K562 (cell line): ENCODE results near the gene TIAM1. TPM values are rescaled to one million over a fixed set of nuclear protein-coding genes. Genes with fewer than 3 reads are reported as not detected.

Experiments
- ATAC-seq: fragments of 200-7000 bp; cut with Tn5 transposase; 3 replicates; pipeline ENCODE4 v1.9.1; 2020; ENCODE audit warnings: moderate library complexity
- BruUV-seq: library from RNA; stranded (reverse); fragments of 400-500 nt; replicated peaks from 2 replicates; lab custom pipeline; 2021; lab: Mats Ljungman, UMichigan
- CTCF ChIA-PET: fragments of 300-600 bp; formaldehyde crosslinking; extraction: SDS; loops from one replicate; lab custom pipeline; 2021; ENCODE audit warnings: low intra/inter-chr PET ratio; lab: Yijun Ruan, JAX
- POLR2A ChIA-PET: fragments of 300-600, 350-650 bp; sonication (Branson Sonifier 250); formaldehyde crosslinking; extraction: SDS; loops from one replicate; lab custom pipeline; 2021; ENCODE audit warnings: antibody characterized with exemption, inconsistent platforms; lab: Yijun Ruan, JAX
- DNase-seq, 4 experiments: peaks; one replicate each; pipeline versions ENCODE4 v3.0.0 to v3.0.0-alpha.2; 2011 to 2018; ENCODE audit warnings: low spot score in 3 of 4, mixed read lengths in 3 of 4; ENCODE audit errors: extremely low read depth in 1 of 4
- FAIRE-seq: peaks from 2 replicates; lab custom pipeline; 2011; peaks lifted over from hg19 to GRCh38; lab: Jason Lieb, UNC
- H2AFZ ChIP-seq: 2 replicates; pipeline ENCODE4 v1.6.0; 2011; ENCODE audit warnings: low read depth, low read length, control low read depth, inconsistent platforms
- H3K27ac ChIP-seq: fragments of 200-600 bp; 3 replicates; pipeline ENCODE4 v1.8.0; 2011; ENCODE audit warnings: low read depth, mild to moderate bottlenecking, control low read depth, inconsistent platforms, low read length, moderate library complexity, mixed read lengths; ENCODE audit errors: extremely low read depth
- H3K27me3 ChIP-seq, 2 experiments: fragments of 300-600 bp in 1 of 2; 2 replicates in 1 of 2; 3 replicates in 1 of 2; pipeline versions ENCODE4 v1.6.0 to v1.8.0; 2011; ENCODE audit warnings: inconsistent platforms in 2 of 2, low read length in 2 of 2, mild to moderate bottlenecking in 1 of 2, mixed read lengths in 1 of 2, moderate library complexity in 1 of 2; ENCODE audit not compliant: control insufficient read depth in 2 of 2, insufficient read depth in 2 of 2
- H3K36me3 ChIP-seq: fragments of 300-600 bp; 3 replicates; pipeline ENCODE4 v1.8.0; 2011; ENCODE audit warnings: mild to moderate bottlenecking, low read length, inconsistent platforms; ENCODE audit not compliant: control insufficient read depth, insufficient read depth
- H3K4me1 ChIP-seq, 2 experiments: fragments of 200-600 bp in 1 of 2; replicated peaks in 1 of 2; 2 replicates in 1 of 2; 3 replicates in 1 of 2; pipeline versions ENCODE4 v1.5.1 to v1.8.0; 2011; ENCODE audit warnings: inconsistent platforms in 2 of 2, low read length in 2 of 2, mild to moderate bottlenecking in 1 of 2, mixed read lengths in 1 of 2, moderate library complexity in 1 of 2; ENCODE audit not compliant: control insufficient read depth in 2 of 2, insufficient read depth in 2 of 2
- H3K4me2 ChIP-seq: 2 replicates; pipeline ENCODE4 v1.6.1; 2011; ENCODE audit warnings: low read length, control low read depth, inconsistent platforms, mixed read lengths; ENCODE audit not compliant: insufficient read depth
- H3K4me3 ChIP-seq: fragments of 200-600 bp; sonication (generic), shearing (Covaris generic); 2 replicates; pipeline ENCODE4 v1.5.1; 2016; ENCODE audit warnings: control low read depth, inconsistent platforms
- H3K79me2 ChIP-seq: fragments of 200-600 bp; 3 replicates; pipeline ENCODE4 v1.8.0; 2011; ENCODE audit warnings: low read length, inconsistent platforms; ENCODE audit not compliant: control insufficient read depth, insufficient read depth
- H3K9ac ChIP-seq, 2 experiments: 2 replicates each; pipeline versions ENCODE4 v1.6.0 to v1.6.1; 2011; ENCODE audit warnings: low read depth in 2 of 2, low read length in 2 of 2, control low read depth in 1 of 2, inconsistent platforms in 1 of 2, mild to moderate bottlenecking in 1 of 2, mixed read lengths in 1 of 2; ENCODE audit not compliant: insufficient read depth in 1 of 2
- H3K9me1 ChIP-seq: one replicate; pipeline ENCODE4 v1.6.0; 2011; ENCODE audit warnings: inconsistent platforms, mild to moderate bottlenecking, low read length, moderate library complexity; ENCODE audit not compliant: control insufficient read depth, insufficient read depth
- H3K9me3 ChIP-seq: replicated peaks from 2 replicates; pipeline ENCODE4 v1.5.1; 2011; ENCODE audit warnings: low read depth, low read length, inconsistent platforms; ENCODE audit not compliant: control insufficient read depth, insufficient read depth
- H4K20me1 ChIP-seq: replicated peaks from 2 replicates; pipeline ENCODE4 v1.6.1; 2011; ENCODE audit warnings: low read length, inconsistent platforms, mixed read lengths; ENCODE audit not compliant: control insufficient read depth, insufficient read depth
- C11orf30 ChIP-seq: fragments of 450-650 bp; IDR thresholded peaks from 2 replicates; pipeline ENCODE4 v1.6.1; 2016; ENCODE audit warnings: low read depth, mild to moderate bottlenecking
- CREBBP ChIP-seq: IDR thresholded peaks from one replicate; pipeline ENCODE4 v1.6.1; 2012; ENCODE audit warnings: low read depth, mild to moderate bottlenecking, control low read depth, inconsistent platforms, low read length
- EGR1 ChIP-seq: fragments of 450-650 bp; conservative IDR thresholded peaks from 2 replicates; pipeline ENCODE4 v1.6.1; 2017; ENCODE audit warnings: mild to moderate bottlenecking
- KDM1A ChIP-seq, 2 experiments: fragments of 450-650 bp; IDR thresholded peaks; 2 replicates each; pipeline ENCODE4 v1.6.1; 2016; ENCODE audit warnings: mild to moderate bottlenecking in 2 of 2
- KLF16 ChIP-seq: IDR thresholded peaks from 2 replicates; pipeline ENCODE4 v1.6.1; 2016; ENCODE audit warnings: antibody characterized with exemption
- SMARCE1 ChIP-seq: fragments of 450-650 bp; IDR thresholded peaks from 2 replicates; pipeline ENCODE4 v1.7.1; 2016; ENCODE audit warnings: mild to moderate bottlenecking
- ZNF134 ChIP-seq: fragments of 250-450 bp; sonication (Bioruptor Pico); conservative IDR thresholded peaks from 2 replicates; pipeline ENCODE4 v1.4.0; 2020
- WGBS: fragments of 100-300 bp; shearing (Covaris generic); methylation state at CpG from one replicate; pipeline ENCODE4 v1.1.6; 2016; ENCODE audit warnings: low coverage, mixed read lengths; ENCODE audit not compliant: insufficient coverage; ENCODE audit errors: missing lambda C conversion rate; 5-methylcytosine and 5-hydroxymethylcytosine counted together
- in situ Hi-C: fragments of 300-500 bp; cut with MboI; formaldehyde crosslinking; loops from 4 replicates; pipeline ENCODE4 v1.15.0; 2018; ENCODE audit warnings: inconsistent platforms, mixed read lengths
- intact Hi-C: fragments of 100-400 bp; cut with micrococcal nuclease; formaldehyde crosslinking; loops from 2 replicates; pipeline ENCODE4 v1.14.2; 2022
- polyA plus RNA-seq, 8 experiments: library from polyadenylated mRNA; depleted of rRNA in 4 of 8; stranded (reverse) in 5 of 8; unstranded in 3 of 8; fragments of >200 nt; fragmentation: Nextera tagmentation in 2 of 8; fragmentation: Illumina TruSeq in 1 of 8; extraction: Ambion mirVana in 2 of 8; extraction: Trizol in 1 of 8; gene quantifications; 2 replicates each; pipeline versions ENCODE4 v1.2.1 to v1.2.3, GENCODE V29; 2011 to 2014; ENCODE audit warnings: inconsistent platforms in 1 of 8, missing spikeins in 1 of 8
- total RNA-seq, 7 experiments: library from RNA; depleted of rRNA in 6 of 7; stranded (reverse); fragments of >200 nt in 6 of 7; fragmentation: Illumina TruSeq in 2 of 7; extraction: Trizol in 2 of 7; gene quantifications; 2 replicates each; pipeline versions ENCODE4 v1.2.1 to v1.2.3, GENCODE V29; 2011 to 2021; ENCODE audit warnings: low replicate concordance in 1 of 7
- TF ChIP-seq, protein P1 (sequence below): IDR thresholded peaks from 2 replicates; pipeline ENCODE4 v1.6.1; 2016; ENCODE audit warnings: missing genetic modification characterization, missing compliant biosample characterization
- TF ChIP-seq, protein P2 (sequence below): conservative IDR thresholded peaks from 2 replicates; pipeline ENCODE4 v1.6.1; 2011; ENCODE audit warnings: low read depth, mild to moderate bottlenecking, low read length; ENCODE audit not compliant: control insufficient read depth
- TF ChIP-seq, protein P3 (sequence below): fragments of 250-450 bp; sonication (Bioruptor Pico); IDR thresholded peaks from 2 replicates; pipeline ENCODE4 v1.8.0; 2022; ENCODE audit warnings: moderate library complexity, mild to moderate bottlenecking, inconsistent platforms
- TF ChIP-seq, protein P4 (sequence below), 2 experiments: fragments of 450-650 bp; IDR thresholded peaks; 2 replicates each; pipeline ENCODE4 v1.6.1; 2016; ENCODE audit warnings: mild to moderate bottlenecking in 2 of 2, borderline replicate concordance in 1 of 2, low read depth in 1 of 2, moderate library complexity in 1 of 2

The TIAM1 gene
- total and polyA plus RNA-seq, 9 of the 15 experiments (the other 6 are each of a cell fraction or from before 2014, with no cell fraction given): 0.11 TPM; not detected in 8

DNA sequence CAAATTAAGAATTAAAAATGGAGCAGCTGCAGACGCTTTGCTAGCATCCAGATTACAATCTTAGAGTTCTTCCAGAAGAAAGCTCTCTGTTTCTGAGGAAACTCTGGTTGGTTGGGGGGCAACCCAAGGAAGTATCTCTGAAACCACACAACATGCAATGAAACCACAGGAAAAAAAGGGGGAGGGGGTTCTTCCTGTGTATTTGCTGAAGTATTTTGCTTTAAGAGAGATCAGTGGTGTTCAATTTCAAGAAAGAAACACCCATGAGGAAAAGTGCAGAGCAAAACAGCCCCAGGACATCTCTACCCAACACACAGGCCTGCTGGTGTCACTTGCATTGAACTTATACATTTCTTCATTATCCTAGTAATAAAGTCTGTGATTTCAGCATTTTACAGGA, 19.7 kb upstream of the TIAM1 start:
- Histone ChIP-seq H3K4me1 (no peaks in the 10 kb centered on the region), H3K27ac (no peak overlapping the region), H3K9me1 (no peaks in the 10 kb centered on the region), H3K79me2 (no peaks in the 10 kb centered on the region), H3K27me3 (no peaks in the 10 kb centered on the region; a peak in 2 of 5 replicates), H4K20me1 (no peaks in the 10 kb centered on the region), H3K9ac (no peak overlapping the region), H3K4me2 (no peak overlapping the region), H3K36me3 (no peaks in the 10 kb centered on the region), H3K4me3 (no peak overlapping the region), H2AFZ (no peak overlapping the region), H3K9me3 (no peaks in the 10 kb centered on the region)
- ChIA-PET POLR2A (no interaction called here), CTCF (no interaction called here)
- in situ Hi-C loops: no loop called here
- ATAC-seq: no peak
- FAIRE-seq: no peak
- no TSS peak for BruUV-seq
- intact Hi-C loops: no loop called here
- 0% methylated on average over 1 of the region's 1 CpG for WGBS
- no peak for DNase-seq
- TF ChIP-seq, protein P1, sequence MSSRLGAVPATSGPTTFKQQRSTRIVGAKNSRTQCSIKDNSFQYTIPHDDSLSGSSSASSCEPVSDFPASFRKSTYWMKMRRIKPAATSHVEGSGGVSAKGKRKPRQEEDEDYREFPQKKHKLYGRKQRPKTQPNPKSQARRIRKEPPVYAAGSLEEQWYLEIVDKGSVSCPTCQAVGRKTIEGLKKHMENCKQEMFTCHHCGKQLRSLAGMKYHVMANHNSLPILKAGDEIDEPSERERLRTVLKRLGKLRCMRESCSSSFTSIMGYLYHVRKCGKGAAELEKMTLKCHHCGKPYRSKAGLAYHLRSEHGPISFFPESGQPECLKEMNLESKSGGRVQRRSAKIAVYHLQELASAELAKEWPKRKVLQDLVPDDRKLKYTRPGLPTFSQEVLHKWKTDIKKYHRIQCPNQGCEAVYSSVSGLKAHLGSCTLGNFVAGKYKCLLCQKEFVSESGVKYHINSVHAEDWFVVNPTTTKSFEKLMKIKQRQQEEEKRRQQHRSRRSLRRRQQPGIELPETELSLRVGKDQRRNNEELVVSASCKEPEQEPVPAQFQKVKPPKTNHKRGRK (tag): no peak
- no peak for TF ChIP-seq SMARCE1
- TF ChIP-seq C11orf30: no peak
- TF ChIP-seq ZNF134 (CRISPR knock-in tag): no peak
- TF ChIP-seq, protein P2, sequence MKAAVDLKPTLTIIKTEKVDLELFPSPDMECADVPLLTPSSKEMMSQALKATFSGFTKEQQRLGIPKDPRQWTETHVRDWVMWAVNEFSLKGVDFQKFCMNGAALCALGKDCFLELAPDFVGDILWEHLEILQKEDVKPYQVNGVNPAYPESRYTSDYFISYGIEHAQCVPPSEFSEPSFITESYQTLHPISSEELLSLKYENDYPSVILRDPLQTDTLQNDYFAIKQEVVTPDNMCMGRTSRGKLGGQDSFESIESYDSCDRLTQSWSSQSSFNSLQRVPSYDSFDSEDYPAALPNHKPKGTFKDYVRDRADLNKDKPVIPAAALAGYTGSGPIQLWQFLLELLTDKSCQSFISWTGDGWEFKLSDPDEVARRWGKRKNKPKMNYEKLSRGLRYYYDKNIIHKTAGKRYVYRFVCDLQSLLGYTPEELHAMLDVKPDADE: no peak
- TF ChIP-seq, protein P3, sequence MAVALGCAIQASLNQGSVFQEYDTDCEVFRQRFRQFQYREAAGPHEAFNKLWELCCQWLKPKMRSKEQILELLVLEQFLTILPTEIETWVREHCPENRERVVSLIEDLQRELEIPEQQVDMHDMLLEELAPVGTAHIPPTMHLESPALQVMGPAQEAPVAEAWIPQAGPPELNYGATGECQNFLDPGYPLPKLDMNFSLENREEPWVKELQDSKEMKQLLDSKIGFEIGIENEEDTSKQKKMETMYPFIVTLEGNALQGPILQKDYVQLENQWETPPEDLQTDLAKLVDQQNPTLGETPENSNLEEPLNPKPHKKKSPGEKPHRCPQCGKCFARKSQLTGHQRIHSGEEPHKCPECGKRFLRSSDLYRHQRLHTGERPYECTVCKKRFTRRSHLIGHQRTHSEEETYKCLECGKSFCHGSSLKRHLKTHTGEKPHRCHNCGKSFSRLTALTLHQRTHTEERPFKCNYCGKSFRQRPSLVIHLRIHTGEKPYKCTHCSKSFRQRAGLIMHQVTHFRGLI: no peak
- no peak for TF ChIP-seq EGR1
- TF ChIP-seq KLF16: no peak
- TF ChIP-seq, protein P4, sequence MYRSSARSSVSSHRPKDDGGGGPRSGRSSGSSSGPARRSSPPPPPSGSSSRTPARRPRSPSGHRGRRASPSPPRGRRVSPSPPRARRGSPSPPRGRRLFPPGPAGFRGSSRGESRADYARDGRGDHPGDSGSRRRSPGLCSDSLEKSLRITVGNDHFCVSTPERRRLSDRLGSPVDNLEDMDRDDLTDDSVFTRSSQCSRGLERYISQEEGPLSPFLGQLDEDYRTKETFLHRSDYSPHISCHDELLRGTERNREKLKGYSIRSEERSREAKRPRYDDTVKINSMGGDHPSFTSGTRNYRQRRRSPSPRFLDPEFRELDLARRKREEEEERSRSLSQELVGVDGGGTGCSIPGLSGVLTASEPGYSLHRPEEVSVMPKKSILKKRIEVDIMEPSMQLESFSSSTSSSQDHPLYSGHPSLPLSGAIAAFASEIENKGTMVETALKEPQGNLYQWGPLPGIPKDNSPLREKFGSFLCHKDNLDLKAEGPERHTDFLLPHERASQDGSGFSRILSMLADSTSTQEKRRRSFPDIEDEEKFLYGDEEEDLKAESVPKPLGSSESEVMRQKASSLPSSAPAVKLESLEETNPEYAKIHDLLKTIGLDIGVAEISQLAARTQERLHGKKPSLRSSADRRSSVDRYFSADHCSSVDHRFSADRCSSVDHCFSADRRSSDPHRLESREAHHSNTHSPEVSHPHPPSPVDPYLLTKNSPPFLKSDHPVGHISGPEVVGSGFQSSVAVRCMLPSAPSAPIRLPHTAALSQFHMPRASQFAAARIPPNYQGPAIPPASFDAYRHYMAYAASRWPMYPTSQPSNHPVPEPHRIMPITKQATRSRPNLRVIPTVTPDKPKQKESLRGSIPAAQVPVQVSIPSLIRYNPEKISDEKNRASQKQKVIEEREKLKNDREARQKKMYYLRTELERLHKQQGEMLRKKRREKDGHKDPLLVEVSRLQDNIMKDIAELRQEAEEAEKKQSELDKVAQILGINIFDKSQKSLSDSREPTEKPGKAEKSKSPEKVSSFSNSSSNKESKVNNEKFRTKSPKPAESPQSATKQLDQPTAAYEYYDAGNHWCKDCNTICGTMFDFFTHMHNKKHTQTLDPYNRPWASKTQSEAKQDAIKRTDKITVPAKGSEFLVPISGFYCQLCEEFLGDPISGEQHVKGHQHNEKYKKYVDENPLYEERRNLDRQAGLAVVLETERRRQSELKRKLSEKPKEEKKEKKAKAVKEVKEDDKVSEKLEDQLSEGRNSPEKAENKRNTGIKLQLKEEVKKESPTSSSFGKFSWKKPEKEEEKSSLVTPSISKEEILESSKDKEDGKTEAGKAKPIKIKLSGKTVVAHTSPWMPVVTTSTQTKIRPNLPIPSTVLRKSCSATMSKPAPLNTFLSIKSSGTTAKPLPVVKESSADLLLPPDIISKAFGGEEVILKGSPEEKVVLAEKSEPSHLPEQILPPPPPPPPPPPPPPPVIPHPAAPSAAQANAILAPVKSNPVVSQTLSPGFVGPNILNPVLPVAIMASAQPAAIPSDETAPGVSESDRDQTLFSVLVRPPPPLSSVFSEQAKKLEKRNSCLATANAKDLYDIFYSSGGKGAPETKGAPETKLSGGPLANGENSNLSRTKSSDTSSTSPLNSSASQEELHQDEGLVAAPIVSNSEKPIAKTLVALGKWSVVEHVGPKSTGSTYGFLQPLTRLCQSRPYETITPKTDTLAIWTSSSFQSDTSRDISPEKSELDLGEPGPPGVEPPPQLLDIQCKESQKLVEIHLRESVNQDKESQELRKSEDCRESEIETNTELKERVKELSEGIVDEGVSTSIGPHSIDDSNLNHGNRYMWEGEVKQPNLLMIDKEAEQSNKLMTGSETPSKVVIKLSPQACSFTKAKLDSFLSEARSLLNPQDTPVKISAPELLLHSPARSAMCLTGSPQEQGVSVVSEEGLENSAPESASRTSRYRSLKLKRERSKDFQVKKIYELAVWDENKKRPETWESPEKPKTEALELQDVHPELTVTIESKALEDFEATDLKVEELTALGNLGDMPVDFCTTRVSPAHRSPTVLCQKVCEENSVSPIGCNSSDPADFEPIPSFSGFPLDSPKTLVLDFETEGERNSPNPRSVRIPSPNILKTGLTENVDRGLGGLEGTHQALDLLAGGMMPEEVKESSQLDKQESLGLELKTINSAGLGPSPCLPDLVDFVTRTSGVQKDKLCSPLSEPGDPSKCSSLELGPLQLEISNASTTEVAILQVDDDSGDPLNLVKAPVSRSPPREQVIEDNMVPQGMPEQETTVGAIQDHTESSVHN (IDR thresholded peaks at IDR 0.05; ENCODE audit: borderline replicate concordance in 1 of 2, low read depth in 1 of 2): no peak
- no peak for TF ChIP-seq CREBBP
- no peak for TF ChIP-seq KDM1A (IDR thresholded peaks at IDR 0.05)
